HepG2 (cell line): ENCODE measurements around the gene NHERF2. TPM values are rescaled to one million over a fixed set of nuclear protein-coding genes. Genes with fewer than 3 reads are reported as not detected.

Experiments used
- ATAC-seq: fragments of 200-7000 bp; cut with Tn5 transposase; 3 replicates; pipeline ENCODE4 v1.9.1; 2020; ENCODE audit warnings: mild to moderate bottlenecking, moderate library complexity
- BruUV-seq: library from RNA; stranded (reverse); fragments of 400-500 nt; replicated peaks from 2 replicates; lab custom pipeline; 2021; lab: Mats Ljungman, UMichigan
- CTCF ChIA-PET: fragments of 300-600 bp; formaldehyde crosslinking; extraction: SDS; loops from one replicate; lab custom pipeline; 2021; ENCODE audit warnings: low total read pairs, inconsistent platforms, low intra/inter-chr PET ratio; lab: Yijun Ruan, JAX
- POLR2A ChIA-PET: fragments of 350-600 bp; sonication (Branson Sonifier 250); formaldehyde crosslinking; loops from one replicate; lab custom pipeline; 2020; ENCODE audit warnings: antibody characterized with exemption, inconsistent platforms; lab: Yijun Ruan, JAX
- DNase-seq: peaks from one replicate; pipeline ENCODE4 v3.0.0-alpha.2; 2015; ENCODE audit warnings: low spot score
- FAIRE-seq: peaks from 3 replicates; lab custom pipeline; 2011; peaks lifted over from hg19 to GRCh38; lab: Jason Lieb, UNC
- H2AFZ ChIP-seq: one replicate; pipeline ENCODE4 v1.6.1; 2011; ENCODE audit warnings: low read length, inconsistent platforms
- H3K27ac ChIP-seq: fragments of 300-600 bp; 3 replicates; pipeline ENCODE4 v1.8.0; 2011; ENCODE audit warnings: mixed run types, mild to moderate bottlenecking, mixed read lengths, low read length, inconsistent platforms; ENCODE audit not compliant: insufficient read depth; ENCODE audit errors: extremely low read length
- H3K27me3 ChIP-seq, 2 experiments: fragments of 200-600 bp in 1 of 2; 2 replicates in 1 of 2; 3 replicates in 1 of 2; pipeline versions ENCODE4 v1.6.0 to v1.8.0; 2011; ENCODE audit warnings: low read length in 2 of 2, mild to moderate bottlenecking in 2 of 2, moderate library complexity in 2 of 2, inconsistent platforms in 1 of 2; ENCODE audit not compliant: insufficient read depth in 2 of 2, control insufficient read depth in 1 of 2
- H3K36me3 ChIP-seq, 2 experiments: fragments of 200-600 bp in 1 of 2; replicated peaks in 1 of 2; 2 replicates in 1 of 2; 3 replicates in 1 of 2; pipeline versions ENCODE4 v1.5.1 to v1.8.0; 2011; ENCODE audit warnings: low read length in 2 of 2, inconsistent platforms in 1 of 2; ENCODE audit not compliant: insufficient read depth in 2 of 2, control insufficient read depth in 1 of 2
- H3K4me1 ChIP-seq: 2 replicates; pipeline ENCODE4 v1.5.1; 2012; ENCODE audit warnings: low read length, inconsistent platforms; ENCODE audit not compliant: insufficient read depth
- H3K4me2 ChIP-seq: 2 replicates; pipeline ENCODE4 v1.6.0; 2011; ENCODE audit warnings: low read depth, low read length, inconsistent platforms
- H3K4me3 ChIP-seq, 3 experiments: fragments of 200-600 bp in 1 of 3; sonication (generic), shearing (Covaris generic) in 1 of 3; replicated peaks in 1 of 3; 2 replicates each; pipeline ENCODE4 v1.5.1; 2011 to 2016; ENCODE audit warnings: low read length in 3 of 3, inconsistent platforms in 2 of 3, low read depth in 2 of 3, mild to moderate bottlenecking in 2 of 3, control low read depth in 1 of 3, mixed read lengths in 1 of 3; ENCODE audit not compliant: insufficient read depth in 1 of 3
- H3K79me2 ChIP-seq: one replicate; pipeline ENCODE4 v1.6.1; 2011; ENCODE audit warnings: low read length, inconsistent platforms; ENCODE audit not compliant: insufficient read depth
- H3K9ac ChIP-seq: 2 replicates; pipeline ENCODE4 v1.6.0; 2011; ENCODE audit warnings: mild to moderate bottlenecking, low read depth, low read length, inconsistent platforms; ENCODE audit not compliant: insufficient read depth
- H3K9me3 ChIP-seq: 2 replicates; pipeline ENCODE4 v1.5.1; 2012; ENCODE audit warnings: mild to moderate bottlenecking, low read length
- H4K20me1 ChIP-seq: 2 replicates; pipeline ENCODE4 v1.6.0; 2011; ENCODE audit warnings: inconsistent platforms, mild to moderate bottlenecking, low read length, moderate library complexity; ENCODE audit not compliant: insufficient read depth
- DPF2 ChIP-seq: sonication (generic); formaldehyde crosslinking; IDR thresholded peaks from 2 replicates; pipeline ENCODE4 v1.4.0; 2020; ENCODE audit warnings: mild to moderate bottlenecking, low read depth, missing genetic modification reagents, borderline replicate concordance
- FOSL2 ChIP-seq: sonication (generic); formaldehyde crosslinking; IDR thresholded peaks from 2 replicates; pipeline ENCODE4 v1.4.0; 2020; ENCODE audit warnings: missing genetic modification reagents
- ISL2 ChIP-seq: sonication (generic); formaldehyde crosslinking; IDR thresholded peaks from 2 replicates; pipeline ENCODE4 v1.5.0; 2020; ENCODE audit warnings: missing genetic modification reagents
- TAF1 ChIP-seq: sonication (generic); formaldehyde crosslinking; IDR thresholded peaks from 2 replicates; pipeline ENCODE4 v1.4.0; 2020; ENCODE audit warnings: missing genetic modification reagents
- ZNF264 ChIP-seq: sonication (generic); formaldehyde crosslinking; IDR thresholded peaks from 2 replicates; pipeline ENCODE4 v1.4.0; 2020; ENCODE audit warnings: missing genetic modification reagents
- ZNF44 ChIP-seq: sonication (generic); formaldehyde crosslinking; IDR thresholded peaks from 2 replicates; pipeline ENCODE4 v1.5.1; 2020; ENCODE audit warnings: mild to moderate bottlenecking, missing genetic modification reagents
- ZNF598 ChIP-seq: sonication (generic); formaldehyde crosslinking; IDR thresholded peaks from 2 replicates; pipeline ENCODE4 v1.5.1; 2020; ENCODE audit warnings: mild to moderate bottlenecking, missing genetic modification reagents, borderline replicate concordance
- ZNF768 ChIP-seq: sonication (generic); formaldehyde crosslinking; IDR thresholded peaks from 2 replicates; pipeline ENCODE4 v1.4.0; 2020; ENCODE audit warnings: missing genetic modification reagents
- ZNF775 ChIP-seq: sonication (generic); formaldehyde crosslinking; IDR thresholded peaks from 2 replicates; pipeline ENCODE4 v1.4.0; 2020; ENCODE audit warnings: missing genetic modification reagents, mild to moderate bottlenecking, moderate library complexity, borderline replicate concordance
- WGBS: methylation state at CpG from one replicate; pipeline ENCODE4 v1.1.6; 2017; ENCODE audit warnings: low lambda C conversion rate; 5-methylcytosine and 5-hydroxymethylcytosine counted together
- in situ Hi-C: cut with HindIII; loops from 2 replicates; pipeline ENCODE4 v1.10.0; 2017; ENCODE audit warnings: low pct_unique_long_range_greater_than_20kb; ENCODE audit not compliant: extremely low pct_ligation_motif_present
- intact Hi-C: fragments of 100-400 bp; cut with micrococcal nuclease; formaldehyde crosslinking; loops from one replicate; pipeline ENCODE4 v1.10.0; 2022; ENCODE audit not compliant: unreplicated experiment
- polyA plus RNA-seq, 8 experiments: library from polyadenylated mRNA; depleted of rRNA in 3 of 8; stranded (reverse) in 7 of 8; unstranded in 1 of 8; fragments of >200 nt; fragmentation: Illumina TruSeq in 4 of 8; extraction: Trizol in 4 of 8; gene quantifications; 2 replicates each; pipeline versions ENCODE4 v1.2.1 to v1.2.3, GENCODE V29; 2011 to 2016; ENCODE audit warnings: low read depth in 4 of 8, missing spikeins in 1 of 8, mixed read lengths in 1 of 8; ENCODE audit not compliant: insufficient read depth in 1 of 8
- total RNA-seq, 5 experiments: library from RNA; depleted of rRNA; stranded (reverse); fragments of >200 nt; fragmentation: Illumina TruSeq; extraction: Trizol; gene quantifications; 2 replicates each; pipeline ENCODE4 v1.2.3, GENCODE V29; 2016; ENCODE audit warnings: low read depth in 1 of 5
- TF ChIP-seq, protein P1 (sequence below): sonication (generic); IDR thresholded peaks from 2 replicates; pipeline ENCODE4 v1.6.1; 2016; ENCODE audit warnings: low read depth, borderline replicate concordance
- TF ChIP-seq, protein P2 (sequence below): sonication (generic); formaldehyde crosslinking; IDR thresholded peaks from 2 replicates; pipeline ENCODE4 v1.4.0; 2020; ENCODE audit warnings: missing genetic modification reagents, borderline replicate concordance
- TF ChIP-seq, protein P3 (sequence below): sonication (generic); formaldehyde crosslinking; IDR thresholded peaks from 2 replicates; pipeline ENCODE4 v1.4.0; 2020; ENCODE audit warnings: mild to moderate bottlenecking, missing genetic modification reagents
- TF ChIP-seq, protein P4 (sequence below): sonication (generic); formaldehyde crosslinking; IDR thresholded peaks from 2 replicates; pipeline ENCODE4 v1.4.0; 2020; ENCODE audit warnings: missing genetic modification reagents

NHERF2 gene
- total and polyA plus RNA-seq, 2 of the 13 experiments (the other 11 are each of a cell fraction or from before 2014, with no cell fraction given), result 23.7 to 39.3 TPM

DNA sequence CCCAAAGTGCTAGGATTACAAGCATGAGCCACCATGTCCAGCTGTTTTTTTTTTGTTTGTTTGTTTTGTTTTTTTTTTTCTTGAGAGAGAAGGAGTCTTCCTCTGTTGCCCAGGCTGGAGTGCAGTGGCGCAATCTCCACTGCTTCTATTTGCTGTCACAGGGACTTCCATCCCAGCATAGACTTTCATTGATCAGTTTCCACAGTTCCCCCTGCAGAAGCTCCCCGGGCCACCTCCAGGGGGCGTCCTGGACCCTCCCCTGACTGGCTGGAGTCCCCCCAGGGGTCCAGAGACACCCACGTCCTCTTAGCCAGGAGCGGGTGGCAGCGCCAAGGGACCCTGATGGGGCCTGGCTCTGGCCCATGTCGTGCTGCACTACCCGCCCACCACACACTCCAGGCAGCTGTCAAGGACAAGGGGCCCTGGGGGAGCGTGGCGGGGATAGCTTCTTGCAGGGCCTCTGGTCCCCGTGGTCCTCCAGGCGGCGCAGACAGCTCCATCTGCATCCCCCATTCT lies 10.2 kb upstream of the NHERF2 start (continued):
- TF ChIP-seq, protein P1, sequence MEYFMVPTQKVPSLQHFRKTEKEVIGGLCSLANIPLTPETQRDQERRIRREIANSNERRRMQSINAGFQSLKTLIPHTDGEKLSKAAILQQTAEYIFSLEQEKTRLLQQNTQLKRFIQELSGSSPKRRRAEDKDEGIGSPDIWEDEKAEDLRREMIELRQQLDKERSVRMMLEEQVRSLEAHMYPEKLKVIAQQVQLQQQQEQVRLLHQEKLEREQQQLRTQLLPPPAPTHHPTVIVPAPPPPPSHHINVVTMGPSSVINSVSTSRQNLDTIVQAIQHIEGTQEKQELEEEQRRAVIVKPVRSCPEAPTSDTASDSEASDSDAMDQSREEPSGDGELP, result peak; percentile 26; the same call in 1 of the 2 replicates
- no peak for TF ChIP-seq ZNF598 (CRISPR knock-in tag)
- no peak for TF ChIP-seq TAF1 (CRISPR knock-in tag)

DNA sequence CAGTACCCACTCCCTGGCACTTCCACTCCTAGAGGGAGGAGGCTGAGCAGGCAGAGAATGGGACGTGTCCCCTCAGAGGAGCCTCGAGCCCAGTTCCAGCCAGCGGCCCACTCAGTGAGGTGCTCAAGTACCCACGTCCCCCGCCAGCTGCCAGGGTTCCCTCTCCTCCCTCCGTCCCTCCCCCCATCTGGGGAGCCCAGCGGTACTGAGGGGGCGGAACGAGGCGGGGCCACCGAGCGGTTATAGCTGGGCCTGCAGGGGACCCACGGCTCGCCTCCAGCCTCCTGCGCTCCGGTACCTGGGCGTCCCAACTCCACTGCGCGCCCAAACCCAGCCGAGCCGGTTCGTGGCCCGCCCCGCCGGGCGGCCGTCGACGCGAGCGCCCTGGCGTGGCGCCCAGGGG lies 7.2 kb upstream of the NHERF2 start, which contains the start of gene NPW:
NPW (plus strand) TSS at position 268 of the 403 bp plus-strand sequence.
- peaks cover 3 to 20% of the 10 kb centered on the region in 2 experiments; a peak in 3 of 5 replicates for H3K27me3 ChIP-seq
- H3K9me3 ChIP-seq, result no peaks in the 10 kb centered on the region
- H3K27ac ChIP-seq, result no peak within 1 kb of the TSS
- no peak within 1 kb of the TSS for H2AFZ ChIP-seq
- in situ Hi-C loops, result no loop called here
- no peaks in the 10 kb centered on the region for H4K20me1 ChIP-seq
- intact Hi-C loops, result no loop called here
- ATAC-seq (no peak), DNase-seq (no peak), FAIRE-seq (no peak)
- no peaks in the 10 kb centered on the region for H3K79me2 ChIP-seq
- 3% methylated on average over 5 of the region's 33 CpGs for WGBS
- POLR2A ChIA-PET, result interaction anchor here (0.8 to 1.2 kb wide), 4 partner anchors 10 to 136 kb away, joined by 3 to 6 read pairs (median 4); partner anchors contain the start of gene TRAF7
- peaks cover 64% of the 10 kb centered on the region for H3K4me1 ChIP-seq
- CTCF ChIA-PET, result no interaction called here
- peak within 1 kb of the TSS; percentile 68 for H3K4me2 ChIP-seq
- no TSS peak for BruUV-seq
- H3K4me3 ChIP-seq, result peak within 1 kb of the TSS; percentile 26 to 65 (median 35); a peak in 4 of 6 replicates
- H3K9ac ChIP-seq, result 0 out of 2 replicates have a peak within 1 kb of the TSS, but pooled peaks have one; percentile 3
- no peaks in the 10 kb centered on the region for H3K36me3 ChIP-seq
- TF ChIP-seq, protein P2, sequence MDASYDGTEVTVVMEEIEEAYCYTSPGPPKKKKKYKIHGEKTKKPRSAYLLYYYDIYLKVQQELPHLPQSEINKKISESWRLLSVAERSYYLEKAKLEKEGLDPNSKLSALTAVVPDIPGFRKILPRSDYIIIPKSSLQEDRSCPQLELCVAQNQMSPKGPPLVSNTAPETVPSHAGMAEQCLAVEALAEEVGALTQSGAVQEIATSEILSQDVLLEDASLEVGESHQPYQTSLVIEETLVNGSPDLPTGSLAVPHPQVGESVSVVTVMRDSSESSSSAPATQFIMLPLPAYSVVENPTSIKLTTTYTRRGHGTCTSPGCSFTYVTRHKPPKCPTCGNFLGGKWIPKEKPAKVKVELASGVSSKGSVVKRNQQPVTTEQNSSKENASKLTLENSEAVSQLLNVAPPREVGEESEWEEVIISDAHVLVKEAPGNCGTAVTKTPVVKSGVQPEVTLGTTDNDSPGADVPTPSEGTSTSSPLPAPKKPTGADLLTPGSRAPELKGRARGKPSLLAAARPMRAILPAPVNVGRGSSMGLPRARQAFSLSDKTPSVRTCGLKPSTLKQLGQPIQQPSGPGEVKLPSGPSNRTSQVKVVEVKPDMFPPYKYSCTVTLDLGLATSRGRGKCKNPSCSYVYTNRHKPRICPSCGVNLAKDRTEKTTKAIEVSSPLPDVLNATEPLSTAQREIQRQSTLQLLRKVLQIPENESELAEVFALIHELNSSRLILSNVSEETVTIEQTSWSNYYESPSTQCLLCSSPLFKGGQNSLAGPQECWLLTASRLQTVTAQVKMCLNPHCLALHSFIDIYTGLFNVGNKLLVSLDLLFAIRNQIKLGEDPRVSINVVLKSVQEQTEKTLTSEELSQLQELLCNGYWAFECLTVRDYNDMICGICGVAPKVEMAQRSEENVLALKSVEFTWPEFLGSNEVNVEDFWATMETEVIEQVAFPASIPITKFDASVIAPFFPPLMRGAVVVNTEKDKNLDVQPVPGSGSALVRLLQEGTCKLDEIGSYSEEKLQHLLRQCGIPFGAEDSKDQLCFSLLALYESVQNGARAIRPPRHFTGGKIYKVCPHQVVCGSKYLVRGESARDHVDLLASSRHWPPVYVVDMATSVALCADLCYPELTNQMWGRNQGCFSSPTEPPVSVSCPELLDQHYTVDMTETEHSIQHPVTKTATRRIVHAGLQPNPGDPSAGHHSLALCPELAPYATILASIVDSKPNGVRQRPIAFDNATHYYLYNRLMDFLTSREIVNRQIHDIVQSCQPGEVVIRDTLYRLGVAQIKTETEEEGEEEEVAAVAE (CRISPR knock-in tag), result no peak
- TF ChIP-seq ZNF264 (no peak), DPF2 (CRISPR knock-in tag) (no peak), ISL2 (no peak), FOSL2 (CRISPR knock-in tag) (no peak), ZNF775 (CRISPR knock-in tag) (no peak), ZNF44 (no peak), ZNF768 (CRISPR knock-in tag) (0 out of 2 replicates have a peak, but pooled peaks have one; percentile 5)
- TF ChIP-seq, protein P3, sequence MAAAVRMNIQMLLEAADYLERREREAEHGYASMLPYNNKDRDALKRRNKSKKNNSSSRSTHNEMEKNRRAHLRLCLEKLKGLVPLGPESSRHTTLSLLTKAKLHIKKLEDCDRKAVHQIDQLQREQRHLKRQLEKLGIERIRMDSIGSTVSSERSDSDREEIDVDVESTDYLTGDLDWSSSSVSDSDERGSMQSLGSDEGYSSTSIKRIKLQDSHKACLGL, result 0 out of 2 replicates have a peak, but pooled peaks have one; percentile 11
- TF ChIP-seq, protein P4, sequence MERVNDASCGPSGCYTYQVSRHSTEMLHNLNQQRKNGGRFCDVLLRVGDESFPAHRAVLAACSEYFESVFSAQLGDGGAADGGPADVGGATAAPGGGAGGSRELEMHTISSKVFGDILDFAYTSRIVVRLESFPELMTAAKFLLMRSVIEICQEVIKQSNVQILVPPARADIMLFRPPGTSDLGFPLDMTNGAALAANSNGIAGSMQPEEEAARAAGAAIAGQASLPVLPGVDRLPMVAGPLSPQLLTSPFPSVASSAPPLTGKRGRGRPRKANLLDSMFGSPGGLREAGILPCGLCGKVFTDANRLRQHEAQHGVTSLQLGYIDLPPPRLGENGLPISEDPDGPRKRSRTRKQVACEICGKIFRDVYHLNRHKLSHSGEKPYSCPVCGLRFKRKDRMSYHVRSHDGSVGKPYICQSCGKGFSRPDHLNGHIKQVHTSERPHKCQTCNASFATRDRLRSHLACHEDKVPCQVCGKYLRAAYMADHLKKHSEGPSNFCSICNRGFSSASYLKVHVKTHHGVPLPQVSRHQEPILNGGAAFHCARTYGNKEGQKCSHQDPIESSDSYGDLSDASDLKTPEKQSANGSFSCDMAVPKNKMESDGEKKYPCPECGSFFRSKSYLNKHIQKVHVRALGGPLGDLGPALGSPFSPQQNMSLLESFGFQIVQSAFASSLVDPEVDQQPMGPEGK (CRISPR knock-in tag), result peak; percentile 37; the same call in 1 of the 2 replicates
